ENCODE results near the gene AKNAD1.

- TF ChIP-seq, protein P1, sequence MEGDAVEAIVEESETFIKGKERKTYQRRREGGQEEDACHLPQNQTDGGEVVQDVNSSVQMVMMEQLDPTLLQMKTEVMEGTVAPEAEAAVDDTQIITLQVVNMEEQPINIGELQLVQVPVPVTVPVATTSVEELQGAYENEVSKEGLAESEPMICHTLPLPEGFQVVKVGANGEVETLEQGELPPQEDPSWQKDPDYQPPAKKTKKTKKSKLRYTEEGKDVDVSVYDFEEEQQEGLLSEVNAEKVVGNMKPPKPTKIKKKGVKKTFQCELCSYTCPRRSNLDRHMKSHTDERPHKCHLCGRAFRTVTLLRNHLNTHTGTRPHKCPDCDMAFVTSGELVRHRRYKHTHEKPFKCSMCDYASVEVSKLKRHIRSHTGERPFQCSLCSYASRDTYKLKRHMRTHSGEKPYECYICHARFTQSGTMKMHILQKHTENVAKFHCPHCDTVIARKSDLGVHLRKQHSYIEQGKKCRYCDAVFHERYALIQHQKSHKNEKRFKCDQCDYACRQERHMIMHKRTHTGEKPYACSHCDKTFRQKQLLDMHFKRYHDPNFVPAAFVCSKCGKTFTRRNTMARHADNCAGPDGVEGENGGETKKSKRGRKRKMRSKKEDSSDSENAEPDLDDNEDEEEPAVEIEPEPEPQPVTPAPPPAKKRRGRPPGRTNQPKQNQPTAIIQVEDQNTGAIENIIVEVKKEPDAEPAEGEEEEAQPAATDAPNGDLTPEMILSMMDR (IDR thresholded peaks at IDR 0.05; ENCODE audit: low read depth, low read length), result no peak
- no peak for TF ChIP-seq MAX (IDR thresholded peaks at IDR 0.05; ENCODE audit: low read depth, low read length)
- no peak for TF ChIP-seq POLR2A (IDR thresholded peaks at IDR 0.05; ENCODE audit: extremely low read depth, insufficient read length)
These were observed 10.9 kb downstream of the AKNAD1 start for GRCh38 chr1:108845991-108846390.
